Activated naive CD8-positive, alpha-beta T cell treated with anti-CD3 and anti-CD28 coated beads for 36 hours (primary cell): ENCODE measurements around the gene ZBTB7C. TPM values are rescaled to one million over a fixed set of nuclear protein-coding genes. Genes with fewer than 3 reads are reported as not detected.

Experiments used
- DNase-seq: peaks from one replicate; pipeline ENCODE4 v3.0.0; 2021
- H3K27ac Mint-ChIP-seq: one replicate; pipeline ENCODE4 v1.8.0; 2022; ENCODE audit warnings: mild to moderate bottlenecking, moderate library complexity, mixed read lengths
- H3K27me3 Mint-ChIP-seq: one replicate; pipeline ENCODE4 v1.8.0; 2022; ENCODE audit warnings: mild to moderate bottlenecking, mixed read lengths
- H3K36me3 Mint-ChIP-seq: one replicate; pipeline ENCODE4 v1.8.0; 2021; ENCODE audit warnings: mild to moderate bottlenecking, mixed read lengths
- H3K4me1 Mint-ChIP-seq: one replicate; pipeline ENCODE4 v1.8.0; 2021; ENCODE audit warnings: mixed read lengths
- H3K4me3 Mint-ChIP-seq: one replicate; pipeline ENCODE4 v1.8.0; 2022; ENCODE audit warnings: mild to moderate bottlenecking, moderate library complexity, mixed read lengths
- H3K9me3 Mint-ChIP-seq: one replicate; pipeline ENCODE4 v1.8.0; 2022; ENCODE audit warnings: mixed read lengths
- total RNA-seq, 2 experiments: library from RNA; stranded (reverse); gene quantifications; one replicate each; pipeline ENCODE4 v1.2.3, GENCODE V29; 2021

Gene ZBTB7C
- total RNA-seq, 2 experiments from 2014 or later, result not detected

DNA sequence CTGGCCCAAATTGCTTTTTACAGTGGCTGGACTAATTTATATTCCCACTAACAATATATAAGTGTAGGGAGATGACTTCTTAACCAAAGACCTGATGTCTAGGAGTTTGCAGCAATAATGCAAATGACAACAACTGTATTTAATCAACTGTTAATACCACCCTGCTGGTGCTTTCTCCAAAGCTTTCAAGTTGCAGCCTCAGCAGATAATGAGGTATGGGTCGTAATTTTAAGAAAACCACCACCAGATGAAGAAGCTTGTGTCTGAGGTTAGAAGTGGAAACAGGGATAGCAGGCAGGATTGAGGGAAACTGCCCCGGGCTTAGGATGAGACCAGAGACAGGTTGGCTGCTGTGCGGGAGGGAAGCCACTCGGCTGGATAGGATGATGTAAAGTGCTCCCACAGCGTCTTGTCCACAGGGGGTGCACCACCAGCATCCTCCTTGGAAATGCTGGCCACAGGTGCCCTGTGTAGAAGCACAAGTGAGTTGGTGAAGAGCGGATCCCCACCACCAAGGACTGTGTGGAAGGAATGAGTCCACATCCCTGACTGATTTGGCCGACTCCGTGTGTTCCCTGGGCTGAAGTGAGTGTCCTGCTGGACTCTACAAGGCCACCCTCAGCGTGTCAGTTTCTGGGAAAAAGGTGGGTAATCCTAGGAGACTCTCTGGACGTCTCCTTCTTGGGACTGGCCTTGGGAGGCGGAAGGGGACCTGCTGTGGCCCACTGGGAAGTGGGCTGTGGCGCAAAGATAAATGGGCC, 402.6 kb downstream of the ZBTB7C start:
- H3K27ac Mint-ChIP-seq, result no peak overlapping the region
- H3K27me3 Mint-ChIP-seq, result peaks cover 9% of the 10 kb centered on the region

DNA sequence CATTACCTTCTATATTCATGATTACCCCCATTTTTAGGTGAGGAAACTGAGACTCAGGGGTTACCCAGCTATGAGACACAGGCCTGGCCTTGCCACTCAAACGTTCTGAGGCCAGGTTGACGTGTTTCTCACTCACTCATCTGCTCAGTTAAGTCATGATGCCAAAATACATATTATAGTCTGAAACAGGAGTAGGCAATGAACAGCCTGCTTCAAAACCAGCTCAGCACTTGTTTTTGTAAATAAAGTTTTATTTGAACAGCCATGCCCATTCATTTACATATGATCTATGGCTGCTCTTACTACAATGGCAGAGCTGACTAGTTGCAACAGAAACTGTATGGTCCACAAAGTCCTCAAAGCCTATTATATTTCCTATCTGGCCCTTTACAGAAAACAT, 404.6 kb downstream of the ZBTB7C start:
- no peak overlapping the region for H3K4me3 Mint-ChIP-seq
- H3K4me1 Mint-ChIP-seq, result peaks cover 8% of the 10 kb centered on the region
- no peaks in the 10 kb centered on the region for H3K36me3 Mint-ChIP-seq
- H3K27me3 Mint-ChIP-seq, result peaks cover 9% of the 10 kb centered on the region
- DNase-seq, result no peak
- H3K9me3 Mint-ChIP-seq, result no peaks in the 10 kb centered on the region
- no peak overlapping the region for H3K27ac Mint-ChIP-seq

More for the DNA sequence above, 402.6 kb downstream of the ZBTB7C start:
- no peaks in the 10 kb centered on the region for H3K36me3 Mint-ChIP-seq
- no peak overlapping the region for H3K4me3 Mint-ChIP-seq
- no peaks in the 10 kb centered on the region for H3K9me3 Mint-ChIP-seq
- DNase-seq, result no peak
- peaks cover 8% of the 10 kb centered on the region for H3K4me1 Mint-ChIP-seq

DNA sequence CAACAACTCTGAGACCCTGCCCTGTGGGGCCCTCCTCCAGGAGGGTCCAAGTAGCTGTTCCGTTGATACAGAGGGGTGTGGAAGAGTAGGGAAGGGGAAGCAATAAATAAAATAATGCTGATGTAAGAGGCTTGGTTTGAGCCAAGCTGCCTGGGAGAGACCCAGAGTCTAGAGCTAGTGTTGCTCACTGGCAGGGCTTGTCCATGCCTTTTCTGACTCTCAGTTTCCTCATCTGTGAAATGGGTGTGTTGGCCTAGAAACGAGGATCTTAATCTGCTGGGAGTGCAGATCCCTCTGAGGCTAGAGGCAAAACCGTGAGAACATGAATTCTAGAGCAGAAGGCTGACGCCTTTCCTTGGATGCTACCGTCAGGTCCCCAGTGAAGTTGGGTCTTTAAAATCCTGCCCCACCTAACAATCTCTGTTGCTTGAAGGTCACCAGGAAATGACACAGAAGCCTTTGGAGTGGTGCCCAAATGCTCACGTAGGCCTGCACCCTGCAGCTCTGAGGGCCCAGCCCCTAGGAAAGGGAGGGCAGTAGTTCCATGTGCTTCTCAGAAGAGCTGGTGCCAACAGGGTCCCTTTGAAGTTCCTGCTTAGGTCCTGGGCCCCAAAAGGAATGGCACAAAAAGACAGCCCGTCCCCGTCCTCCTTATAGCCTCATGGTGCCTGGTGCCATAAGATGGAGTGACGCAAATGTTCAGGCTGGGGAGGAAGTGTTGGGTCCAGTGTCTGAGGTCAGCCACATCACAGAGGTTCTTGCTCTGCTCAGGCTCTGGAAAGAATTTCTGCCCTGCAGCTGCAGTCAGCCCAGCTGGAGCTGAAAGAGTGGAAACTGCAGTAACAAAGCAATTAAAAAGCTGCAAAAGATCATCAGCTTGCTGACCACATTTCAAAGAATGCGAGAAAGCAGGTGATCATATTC, 405.5 kb downstream of the ZBTB7C start:
- H3K36me3 Mint-ChIP-seq, result no peaks in the 10 kb centered on the region
- no peaks in the 10 kb centered on the region for H3K9me3 Mint-ChIP-seq
- H3K27ac Mint-ChIP-seq, result no peak overlapping the region
- H3K27me3 Mint-ChIP-seq, result peaks cover 2% of the 10 kb centered on the region
- no peak for DNase-seq
- H3K4me3 Mint-ChIP-seq, result no peak overlapping the region
- peaks cover 5% of the 10 kb centered on the region for H3K4me1 Mint-ChIP-seq

- Mint-ChIP-seq H3K36me3 (no peaks in the 10 kb centered on the region), H3K4me3 (no peak overlapping the region), H3K9me3 (no peaks in the 10 kb centered on the region), H3K4me1 (peaks cover 4% of the 10 kb centered on the region), H3K27me3 (no peaks in the 10 kb centered on the region), H3K27ac (no peak overlapping the region)
- DNase-seq, result no peak
Measured at GRCh38 chr18:48002933-48003365, 406.2 kb downstream of the ZBTB7C start.

GRCh38 chr18:48000701-48001100, 408.5 kb downstream of the ZBTB7C start:
- Mint-ChIP-seq H3K4me1 (peaks cover 4% of the 10 kb centered on the region), H3K4me3 (no peak overlapping the region), H3K27ac (no peak overlapping the region)

DNA sequence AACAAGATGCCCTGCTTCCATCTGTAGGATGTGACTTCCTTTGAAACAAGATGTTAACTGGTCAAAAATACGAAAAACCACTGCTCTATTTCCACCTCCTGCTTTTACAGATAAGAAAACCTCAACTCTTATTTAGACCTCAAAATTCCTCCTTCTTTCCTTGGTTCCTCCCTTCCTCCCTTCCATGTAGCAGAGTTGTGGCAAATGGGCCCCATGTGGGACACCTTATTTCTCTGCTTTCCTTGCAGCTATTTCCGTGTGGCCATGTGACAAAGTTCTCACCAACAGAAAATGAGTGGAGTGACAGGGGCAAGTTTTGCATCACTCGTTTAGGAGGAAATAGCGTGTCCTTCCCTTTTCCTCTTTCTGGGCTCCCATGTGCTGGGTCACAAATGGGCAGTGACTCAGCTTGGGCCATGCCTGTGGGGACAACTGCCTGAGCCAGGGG, 409.4 kb downstream of the ZBTB7C start:
- H3K4me1 Mint-ChIP-seq, result peaks cover 4% of the 10 kb centered on the region
- no peaks in the 10 kb centered on the region for H3K27me3 Mint-ChIP-seq
- H3K27ac Mint-ChIP-seq, result no peak overlapping the region
- H3K36me3 Mint-ChIP-seq, result no peaks in the 10 kb centered on the region
- peaks cover 10% of the 10 kb centered on the region for H3K9me3 Mint-ChIP-seq
- H3K4me3 Mint-ChIP-seq, result no peak overlapping the region
- DNase-seq, result no peak

More at GRCh38 chr18:48000701-48001100, 408.5 kb downstream of the ZBTB7C start:
- H3K9me3 Mint-ChIP-seq, result peaks cover 10% of the 10 kb centered on the region
- no peaks in the 10 kb centered on the region for H3K27me3 Mint-ChIP-seq
- H3K36me3 Mint-ChIP-seq, result no peaks in the 10 kb centered on the region
- no peak for DNase-seq

DNA sequence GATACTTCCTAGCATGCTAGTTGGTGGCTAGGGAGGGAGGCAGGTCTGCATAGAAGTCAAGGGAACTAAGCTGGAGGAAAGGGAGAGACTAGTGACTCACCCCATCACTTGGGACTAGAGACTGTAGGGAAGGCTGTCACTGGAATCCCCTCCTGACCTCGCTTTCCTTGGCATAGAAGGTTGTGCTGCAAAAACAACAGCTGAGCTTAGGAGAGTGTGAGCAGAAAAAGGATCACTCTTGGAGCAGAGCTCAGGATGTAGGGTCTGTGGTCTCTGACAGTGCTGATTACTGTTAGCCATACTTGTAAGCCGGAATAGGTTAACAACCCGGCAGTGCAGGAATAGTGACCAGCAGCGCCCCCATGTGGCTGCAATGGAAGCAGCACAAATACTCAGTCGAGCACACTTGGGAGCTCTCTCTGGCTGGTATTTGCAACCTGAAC, 411.8 kb downstream of the ZBTB7C start:
- no peak overlapping the region for H3K4me3 Mint-ChIP-seq
- H3K4me1 Mint-ChIP-seq, result no peaks in the 10 kb centered on the region
- no peaks in the 10 kb centered on the region for H3K36me3 Mint-ChIP-seq
- no peak overlapping the region for H3K27ac Mint-ChIP-seq
- H3K9me3 Mint-ChIP-seq, result peaks cover 10% of the 10 kb centered on the region
- no peaks in the 10 kb centered on the region for H3K27me3 Mint-ChIP-seq
- DNase-seq, result peak; percentile 35

DNA sequence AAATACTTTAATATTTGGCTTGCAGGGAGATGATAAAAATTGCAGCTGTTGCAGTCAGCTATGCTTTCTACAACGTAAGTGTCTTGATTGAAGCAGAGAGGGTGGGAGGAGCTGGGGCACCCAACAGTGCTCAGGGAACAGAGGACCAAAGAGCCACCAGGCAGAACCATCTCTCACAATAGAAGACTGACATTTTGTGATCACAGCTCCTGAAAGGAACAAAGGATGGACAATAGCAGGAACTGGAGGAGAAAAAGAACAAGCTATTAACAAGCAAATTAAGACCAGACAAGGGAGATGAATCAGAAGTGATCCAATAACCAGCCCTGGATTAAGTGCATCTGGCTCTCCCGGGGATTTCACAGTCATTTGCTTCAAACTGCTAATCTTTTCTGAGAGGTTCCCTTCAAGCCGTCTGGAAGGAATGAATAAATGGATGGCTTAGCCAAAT, 413.1 kb downstream of the ZBTB7C start:
- Mint-ChIP-seq H3K4me3 (no peak overlapping the region), H3K9me3 (peaks cover 10% of the 10 kb centered on the region), H3K27ac (no peak overlapping the region), H3K27me3 (no peaks in the 10 kb centered on the region), H3K36me3 (no peaks in the 10 kb centered on the region), H3K4me1 (no peaks in the 10 kb centered on the region)
- no peak for DNase-seq

DNA sequence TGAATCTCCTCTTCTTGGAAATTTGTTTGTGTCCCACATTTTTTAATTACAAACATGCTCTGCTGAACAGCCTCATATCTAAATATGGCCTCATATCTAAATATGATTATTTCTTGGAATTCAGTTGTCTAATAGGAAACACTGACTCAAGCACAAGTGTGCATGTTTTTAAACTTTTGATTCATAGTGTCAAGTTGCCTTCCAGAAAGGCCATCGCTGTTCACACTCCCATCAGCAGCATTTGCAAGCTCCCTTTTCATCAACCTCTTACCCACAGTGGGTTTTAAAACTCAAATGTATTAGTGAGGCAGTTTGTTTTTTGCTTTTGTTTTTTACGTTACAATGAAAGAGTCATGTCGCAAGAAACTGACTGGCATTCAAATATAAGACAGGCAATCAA, 413.5 kb downstream of the ZBTB7C start:
- no peak for DNase-seq
- H3K4me3 Mint-ChIP-seq, result no peak overlapping the region
- no peaks in the 10 kb centered on the region for H3K36me3 Mint-ChIP-seq
- peaks cover 10% of the 10 kb centered on the region for H3K9me3 Mint-ChIP-seq
- no peaks in the 10 kb centered on the region for H3K27me3 Mint-ChIP-seq
- no peak overlapping the region for H3K27ac Mint-ChIP-seq
- H3K4me1 Mint-ChIP-seq, result no peaks in the 10 kb centered on the region

DNA sequence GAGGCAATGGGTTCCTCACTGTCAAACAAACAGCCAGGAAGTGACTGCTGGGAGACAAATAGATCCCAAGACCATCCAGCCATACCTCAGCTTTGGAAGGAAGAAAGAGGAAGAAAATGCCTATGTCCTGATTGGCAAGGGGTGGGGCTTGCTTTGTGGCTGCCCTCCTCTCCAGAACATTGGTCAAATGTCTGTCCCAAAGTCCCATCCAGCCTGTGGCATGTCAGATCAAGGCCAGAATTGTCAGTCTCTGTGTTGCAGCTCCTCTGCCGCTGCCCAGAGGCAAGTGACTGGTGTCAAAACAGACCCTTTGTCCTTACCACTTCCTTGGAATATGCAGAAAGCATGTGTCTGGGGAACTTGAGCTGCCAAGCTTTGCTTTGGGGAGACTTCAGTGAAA, 415.8 kb downstream of the ZBTB7C start:
- no peaks in the 10 kb centered on the region for H3K4me1 Mint-ChIP-seq
- H3K27me3 Mint-ChIP-seq, result no peaks in the 10 kb centered on the region
- H3K27ac Mint-ChIP-seq, result no peak overlapping the region
- H3K9me3 Mint-ChIP-seq, result peaks cover 10% of the 10 kb centered on the region
- H3K36me3 Mint-ChIP-seq, result no peaks in the 10 kb centered on the region
- H3K4me3 Mint-ChIP-seq, result no peak overlapping the region
- DNase-seq, result no peak

- peaks cover 10% of the 10 kb centered on the region for H3K9me3 Mint-ChIP-seq
- no peak for DNase-seq
- no peaks in the 10 kb centered on the region for H3K4me1 Mint-ChIP-seq
- no peak overlapping the region for H3K27ac Mint-ChIP-seq
- H3K4me3 Mint-ChIP-seq, result no peak overlapping the region
- H3K36me3 Mint-ChIP-seq, result no peaks in the 10 kb centered on the region
- H3K27me3 Mint-ChIP-seq, result no peaks in the 10 kb centered on the region
Measured at GRCh38 chr18:47992976-47993375, 416.2 kb downstream of the ZBTB7C start.

- Mint-ChIP-seq H3K4me3 (no peak overlapping the region), H3K27me3 (no peaks in the 10 kb centered on the region), H3K9me3 (peaks cover 5% of the 10 kb centered on the region), H3K27ac (no peak overlapping the region), H3K4me1 (no peaks in the 10 kb centered on the region), H3K36me3 (no peaks in the 10 kb centered on the region)
- no peak for DNase-seq
Measured at GRCh38 chr18:47992266-47992665, 416.9 kb downstream of the ZBTB7C start.

DNA sequence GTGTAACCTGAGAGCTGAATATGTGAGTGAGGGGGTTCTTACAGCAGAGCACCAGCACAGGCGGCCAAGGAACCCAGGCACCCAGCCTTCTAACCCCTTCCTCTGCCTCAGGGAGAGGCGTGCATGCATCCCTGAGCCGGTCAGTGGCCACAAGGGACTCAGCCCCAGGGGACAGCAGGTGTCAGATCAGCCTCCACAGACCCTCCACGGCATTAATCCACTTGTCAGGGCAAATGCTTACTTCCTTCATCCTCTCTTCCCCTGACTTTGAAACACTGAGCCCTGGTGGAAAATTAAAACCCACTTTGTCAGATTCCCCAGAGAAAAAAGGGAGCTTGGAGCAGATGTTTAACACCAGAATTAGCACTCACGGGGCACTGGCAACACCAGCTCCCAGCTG, 418.2 kb downstream of the ZBTB7C start:
- Mint-ChIP-seq H3K4me3 (no peak overlapping the region), H3K9me3 (peaks cover 2% of the 10 kb centered on the region), H3K27me3 (no peaks in the 10 kb centered on the region), H3K27ac (no peak overlapping the region), H3K36me3 (no peaks in the 10 kb centered on the region), H3K4me1 (no peaks in the 10 kb centered on the region)
- no peak for DNase-seq

- no peak for DNase-seq
- Mint-ChIP-seq H3K27me3 (no peaks in the 10 kb centered on the region), H3K9me3 (no peaks in the 10 kb centered on the region), H3K27ac (no peak overlapping the region), H3K36me3 (no peaks in the 10 kb centered on the region), H3K4me3 (no peak overlapping the region), H3K4me1 (no peaks in the 10 kb centered on the region)
Measured at GRCh38 chr18:47987388-47987699, 421.8 kb downstream of the ZBTB7C start.

GRCh38 chr18:47986620-47987387, 422.4 kb downstream of the ZBTB7C start:
- no peak overlapping the region for H3K4me3 Mint-ChIP-seq
- no peaks in the 10 kb centered on the region for H3K36me3 Mint-ChIP-seq
- H3K27ac Mint-ChIP-seq, result no peak overlapping the region
- no peaks in the 10 kb centered on the region for H3K4me1 Mint-ChIP-seq
- no peaks in the 10 kb centered on the region for H3K27me3 Mint-ChIP-seq
- DNase-seq, result no peak
- no peaks in the 10 kb centered on the region for H3K9me3 Mint-ChIP-seq
